ENCODE data around the gene LINGO4.
A peak's percentile ranks its signal among the peaks of the same experiment; 100 is the strongest.
"Not testable (repeated sequence)": the region's sequence is repeated elsewhere in the genome, so short reads cannot be mapped to it uniquely, and the experiment has no call there.

Gene LINGO4

DNA sequence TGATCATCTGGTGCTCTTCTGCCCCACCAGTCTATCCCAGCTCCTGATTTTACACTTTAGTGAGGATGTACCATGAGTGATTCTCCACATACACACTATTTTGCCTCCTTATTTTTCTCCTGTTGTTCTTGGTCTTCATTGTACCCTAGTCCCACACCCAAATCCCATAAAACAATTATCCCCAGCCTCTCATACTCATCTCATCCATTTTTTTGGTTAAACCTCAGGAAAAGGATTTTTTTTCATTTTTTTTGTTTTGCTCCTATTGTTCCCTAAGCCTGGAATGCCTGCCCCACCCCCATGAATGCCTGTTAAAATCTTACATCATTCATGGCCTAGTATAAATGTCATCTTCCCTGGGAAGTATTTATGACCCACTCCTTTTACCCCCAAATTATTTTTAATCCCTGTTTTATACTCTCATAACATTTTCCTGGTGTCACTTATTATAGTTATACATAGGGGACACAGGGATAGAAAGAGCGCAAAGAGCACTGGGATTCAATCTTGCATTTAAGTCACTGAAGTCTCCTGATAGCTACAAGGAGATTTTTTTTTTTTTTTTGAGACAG lies 4.9 kb upstream of the LINGO4 start:
- no peak for DNase-seq

DNA sequence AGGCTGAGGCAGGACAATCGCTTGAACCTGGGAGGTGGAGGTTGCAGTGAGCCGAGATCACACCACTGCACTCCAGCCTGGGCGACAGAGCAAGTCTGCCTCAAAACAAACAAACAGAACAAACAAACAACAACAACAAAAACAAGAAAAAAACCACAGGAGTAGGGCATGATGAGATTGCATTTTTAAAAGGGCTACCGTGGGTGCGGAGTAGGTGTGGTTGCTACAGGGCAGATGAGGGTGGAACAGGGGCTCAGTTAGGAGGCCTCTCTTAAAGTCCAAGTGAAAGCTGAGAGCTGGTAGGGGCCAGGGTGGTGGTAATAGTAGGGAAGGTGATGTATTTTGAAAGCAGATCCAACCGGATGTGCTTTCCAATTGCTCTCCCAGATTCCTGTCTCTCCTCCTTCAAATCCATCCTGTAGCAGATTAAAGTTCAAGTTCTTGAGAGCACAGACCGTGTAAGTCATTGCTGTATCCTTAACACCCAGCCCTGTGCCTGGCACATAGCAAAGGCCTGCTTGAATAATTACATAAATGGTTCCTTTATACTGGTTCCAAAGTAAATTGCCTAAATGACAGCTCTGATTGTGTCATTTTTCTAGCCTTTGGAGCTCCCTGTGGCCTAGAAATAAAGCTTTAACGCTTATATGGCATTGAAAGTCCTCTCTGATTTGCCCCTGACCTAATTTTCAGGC lies 4.2 kb upstream of the LINGO4 start:
- no peak for DNase-seq

DNA sequence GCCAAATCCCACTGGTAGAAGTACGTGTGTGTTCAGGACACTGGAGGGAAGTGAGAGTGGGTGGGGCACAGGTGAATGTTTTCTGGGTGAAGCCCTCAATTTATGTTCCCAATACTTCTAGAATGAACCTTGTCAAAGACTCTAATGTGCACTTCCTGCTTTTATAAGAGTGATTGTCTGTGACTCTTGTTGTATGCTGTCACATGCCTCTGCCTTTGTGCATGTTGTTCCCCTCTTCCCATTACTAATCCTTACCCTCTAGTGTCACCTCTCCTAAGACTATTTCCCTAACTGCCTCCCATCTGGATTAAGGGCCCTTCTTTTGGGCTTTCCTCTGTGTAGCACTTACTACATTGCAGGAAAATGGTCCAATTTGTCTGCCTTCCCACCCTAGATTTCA lies 2.5 kb upstream of the LINGO4 start:
- DNase-seq = no peak

DNA sequence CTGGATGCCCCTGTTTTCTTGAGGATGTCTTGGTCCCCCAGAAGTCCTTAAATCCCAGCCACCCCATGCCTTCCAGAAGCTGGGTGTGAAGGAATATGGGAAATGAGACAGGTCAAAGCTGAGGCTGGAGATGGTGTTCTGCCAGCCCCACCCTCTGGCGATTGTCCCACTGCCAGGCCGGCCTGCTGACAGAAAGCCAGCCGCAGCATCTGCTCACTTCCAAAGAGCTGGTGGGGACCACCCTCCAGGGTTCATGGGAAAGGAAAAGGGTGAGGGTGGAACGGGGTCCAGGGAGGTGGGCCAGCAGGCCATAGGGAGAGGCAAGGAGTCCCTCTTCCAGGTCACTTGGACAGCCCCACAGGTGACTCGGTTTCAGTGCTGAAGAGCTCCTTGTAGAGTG lies 1.9 kb upstream of the LINGO4 start:
- DNase-seq = no peak

DNA sequence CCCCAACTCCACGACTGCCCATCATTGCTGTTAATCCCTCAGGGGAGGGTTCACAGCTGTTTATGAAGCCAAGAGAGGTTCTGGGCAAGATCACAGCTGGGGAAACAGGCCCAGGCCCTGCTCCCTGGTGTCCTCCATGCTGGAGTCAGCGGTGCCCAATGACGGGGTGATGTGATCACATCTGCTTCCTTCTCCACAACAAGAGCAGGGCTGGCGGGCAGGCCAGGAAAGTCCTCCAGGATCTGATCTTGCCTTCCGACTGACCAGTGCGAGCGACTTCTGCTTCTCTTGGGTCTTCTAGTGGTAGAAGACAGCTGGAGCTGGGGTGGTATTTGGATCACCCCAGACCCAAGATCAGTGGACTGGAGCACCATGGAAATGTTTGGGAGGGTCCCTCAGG lies 951 bp upstream of the LINGO4 start:
- DNase-seq = no peak

DNA sequence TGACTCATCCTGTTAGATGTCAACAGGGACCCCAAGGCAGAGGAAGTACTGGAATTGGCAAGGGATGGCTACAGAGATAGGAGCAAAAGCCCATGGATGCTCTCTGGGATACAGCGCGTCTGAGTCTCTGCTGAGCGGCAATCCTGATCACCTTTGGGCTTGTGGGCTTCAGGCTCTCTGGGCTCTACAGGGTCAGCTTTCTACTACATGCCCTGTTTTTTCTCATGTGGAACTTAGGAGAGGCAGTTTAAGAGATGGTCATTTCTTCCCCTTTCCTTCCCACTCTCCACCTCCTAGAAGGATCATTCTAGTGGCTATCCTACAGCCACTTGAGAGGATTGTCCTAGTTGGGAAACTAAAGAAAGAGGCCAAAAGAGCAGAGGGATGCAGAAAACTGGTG lies 1.3 kb downstream of the LINGO4 start:
- no peak for DNase-seq

DNA sequence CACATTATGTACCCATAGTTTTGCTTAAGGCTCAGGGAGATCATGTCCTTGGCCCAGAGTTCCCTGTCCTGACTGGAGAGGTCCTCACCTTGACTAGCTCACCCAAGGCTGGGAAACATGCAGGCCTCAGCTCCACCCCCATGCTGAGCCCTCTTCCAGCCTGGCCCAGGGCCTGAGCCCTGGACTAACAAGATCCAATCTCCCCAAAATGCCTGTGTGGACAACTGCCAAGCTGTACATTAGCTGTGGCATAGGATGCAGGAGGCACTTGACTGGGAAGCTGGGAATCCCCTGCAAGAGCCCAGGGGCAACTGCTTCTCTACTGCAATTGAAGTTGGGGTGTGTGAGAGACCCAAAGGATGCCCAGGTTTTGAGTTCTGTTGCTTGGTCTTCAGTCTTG lies 2.1 kb downstream of the LINGO4 start:
- no peak for DNase-seq

DNA sequence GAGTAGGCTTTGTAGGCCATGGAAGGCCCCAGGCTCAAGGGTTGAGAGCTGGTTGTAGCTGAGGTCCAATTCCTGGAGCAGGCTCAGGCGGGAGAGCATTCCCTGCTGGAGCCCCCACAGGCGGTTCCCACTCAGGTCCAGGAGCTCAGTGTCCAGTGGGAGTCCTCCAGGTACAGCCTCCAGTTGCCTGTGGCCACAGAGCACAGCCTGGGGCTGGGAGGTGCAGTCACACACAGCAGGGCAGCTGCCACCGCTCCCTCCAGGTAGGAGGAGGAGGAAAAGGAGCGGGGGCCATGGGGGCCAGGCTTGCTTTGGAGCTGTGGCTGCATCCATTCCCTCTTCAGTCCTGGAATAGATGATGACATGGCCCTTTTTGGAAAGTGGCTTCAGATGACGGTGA lies 2.8 kb downstream of the LINGO4 start:
- DNase-seq = no peak

DNA sequence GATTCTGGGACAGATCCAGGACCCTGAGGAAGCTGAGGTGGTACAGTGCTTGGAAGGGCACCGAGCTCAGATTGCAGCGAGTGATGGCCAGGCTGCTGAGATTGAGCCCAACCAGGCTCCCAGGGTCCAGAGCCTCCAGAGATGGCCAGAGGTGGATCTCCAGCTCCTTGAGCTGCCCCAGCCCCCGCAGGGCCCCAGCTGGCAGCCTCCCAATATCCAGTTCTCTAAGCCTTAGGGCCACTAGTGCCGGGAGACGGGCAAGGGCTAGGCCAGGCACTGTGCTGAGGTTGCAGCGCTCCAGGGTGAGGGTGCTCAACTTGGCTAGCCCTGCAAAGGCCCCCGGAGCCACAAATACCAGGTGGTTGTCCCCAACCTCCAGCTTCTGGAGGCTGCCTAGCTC lies 3.4 kb downstream of the LINGO4 start:
- DNase-seq = no peak

DNA sequence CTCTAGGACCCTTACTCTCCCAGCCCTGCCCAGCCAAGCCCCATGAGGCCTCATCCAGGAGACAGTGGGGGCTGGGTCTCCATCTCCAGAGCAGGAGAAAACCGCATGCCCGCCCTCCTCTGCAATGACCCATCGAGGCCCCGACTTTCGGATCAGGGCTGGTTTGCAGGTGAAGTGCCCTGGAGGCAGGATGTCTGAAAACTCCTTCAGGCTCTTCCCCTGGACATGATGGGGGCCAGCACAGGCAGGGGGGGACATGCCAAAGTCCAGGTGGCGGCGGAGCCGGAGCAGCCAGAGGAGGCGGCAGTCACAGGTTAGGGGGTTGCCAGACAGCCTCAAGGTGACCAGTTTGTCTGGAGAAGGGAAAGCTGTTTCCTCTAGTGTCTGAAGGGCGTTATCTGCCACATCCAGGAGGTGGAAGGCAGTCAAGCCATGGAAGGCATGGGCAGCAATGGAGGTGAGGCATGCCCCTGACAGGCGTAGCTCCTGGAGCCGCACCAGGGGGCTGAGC lies 3.9 kb downstream of the LINGO4 start:
- no peak for DNase-seq

DNA sequence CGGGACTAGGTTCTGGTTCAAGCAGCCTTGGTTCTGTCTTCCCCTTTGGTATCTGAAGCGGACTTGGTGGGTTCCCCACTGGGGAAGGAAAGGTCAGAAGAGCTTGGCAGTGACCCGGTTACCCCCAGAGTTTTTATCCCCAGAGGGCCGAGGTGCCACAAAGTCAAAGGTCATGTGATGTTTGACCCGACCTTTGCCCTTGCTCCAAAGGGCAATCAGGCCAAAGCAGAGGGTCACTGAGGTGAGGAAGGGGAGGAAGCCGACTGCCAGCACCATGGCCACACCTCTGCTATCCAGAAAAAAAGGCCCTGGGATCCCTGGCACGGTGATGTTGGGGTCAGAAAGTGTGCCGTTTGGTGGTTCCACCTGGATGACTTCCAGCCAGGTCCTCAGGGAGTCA lies 4.4 kb downstream of the LINGO4 start:
- no peak for DNase-seq

DNA sequence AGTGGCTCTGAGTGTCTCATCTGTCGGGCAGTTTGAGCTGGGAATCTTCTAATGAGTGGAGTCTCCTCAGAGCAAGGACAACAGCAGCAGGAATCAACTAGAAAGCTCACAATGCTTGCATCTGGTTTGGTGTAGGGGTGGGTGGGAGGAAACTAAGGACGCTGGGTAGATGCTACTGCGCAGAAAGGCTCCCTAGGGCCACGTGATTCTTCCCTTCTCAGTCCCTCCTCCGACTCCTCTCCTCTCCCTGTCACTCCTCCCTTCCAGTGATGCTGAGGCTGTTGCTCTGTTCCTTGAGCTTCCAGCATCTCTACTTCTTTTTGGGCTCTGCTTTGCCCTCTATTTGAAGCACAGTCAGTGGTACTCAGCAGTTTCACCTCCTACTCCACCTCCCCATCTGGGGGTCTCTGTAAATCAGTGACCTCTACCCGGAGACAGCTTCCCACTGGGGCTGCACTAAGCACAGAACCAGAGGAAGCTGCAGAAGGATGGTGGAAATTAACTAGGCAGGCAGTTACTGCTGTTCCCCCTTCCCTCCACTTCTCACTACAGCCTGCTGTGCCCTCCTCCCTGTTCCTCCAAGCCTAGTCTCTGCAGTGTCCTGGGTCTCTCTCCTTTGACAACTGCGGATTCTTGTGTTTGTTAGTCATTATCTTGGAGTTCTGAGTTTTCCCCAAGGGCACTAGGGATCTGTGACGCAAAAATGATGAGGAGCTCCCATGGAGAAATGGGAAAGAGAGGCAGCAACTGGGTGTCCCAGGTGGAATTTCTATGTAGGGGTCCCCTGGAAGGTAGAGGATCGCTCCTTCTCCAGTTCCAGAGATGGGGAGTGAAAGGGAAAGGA lies 5.8 kb downstream of the LINGO4 start:
- DNase-seq = no peak

DNA sequence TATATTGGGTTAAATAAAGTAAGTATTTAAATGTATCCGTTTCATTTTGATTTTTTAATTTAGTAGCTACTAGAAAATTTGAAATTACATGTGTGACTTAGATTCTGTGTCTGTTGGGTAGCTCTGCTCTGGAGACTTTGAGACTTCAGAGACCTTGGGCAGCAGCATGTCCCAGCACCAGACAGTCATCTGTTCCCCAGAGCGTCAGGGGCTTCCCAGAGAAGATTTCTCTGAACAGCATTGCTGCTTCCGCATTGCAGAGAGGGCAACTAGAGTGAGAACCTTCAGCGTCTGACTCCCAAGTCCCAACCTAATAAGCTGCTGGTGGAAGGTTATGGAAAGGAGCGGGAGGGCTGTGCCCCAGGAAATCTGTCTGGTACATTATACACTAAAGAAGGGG lies 6.6 kb downstream of the LINGO4 start:
- DNase-seq = no peak

DNA sequence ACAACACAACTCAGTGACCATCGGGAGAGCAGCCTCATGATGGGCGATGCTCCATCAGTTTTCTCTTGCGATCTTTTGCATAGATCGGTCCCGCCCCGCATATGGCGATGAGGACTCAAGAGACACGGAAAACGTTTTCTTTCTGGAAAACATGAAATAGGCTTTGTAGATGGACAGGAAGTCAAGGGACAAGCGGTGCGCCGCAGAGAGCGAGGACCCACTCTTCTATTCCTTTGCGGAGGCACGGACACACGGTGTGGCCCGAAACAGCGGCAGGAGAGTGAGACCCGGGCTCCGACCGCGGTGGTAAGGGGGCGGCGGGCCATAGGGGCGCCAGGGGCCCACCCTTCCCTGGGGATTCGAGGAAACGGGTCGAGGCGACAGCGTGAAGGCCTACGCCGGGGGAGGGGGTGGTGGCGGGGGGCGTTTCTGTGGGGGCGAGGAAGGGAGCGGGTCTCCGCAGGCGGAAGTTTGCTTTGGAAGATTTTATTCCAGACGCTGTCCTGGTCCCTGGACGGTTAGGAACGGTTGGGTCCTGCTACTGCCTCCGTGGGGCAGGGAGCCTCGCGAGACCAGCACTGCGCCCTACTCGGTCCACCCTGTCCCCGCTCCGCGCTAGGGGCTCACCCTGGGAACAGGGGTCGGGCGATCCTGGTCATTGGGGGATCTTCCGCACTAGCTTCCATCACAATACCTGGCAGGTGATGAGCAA lies 14.1 kb downstream of the LINGO4 start:
- DNase-seq = no peak

DNA sequence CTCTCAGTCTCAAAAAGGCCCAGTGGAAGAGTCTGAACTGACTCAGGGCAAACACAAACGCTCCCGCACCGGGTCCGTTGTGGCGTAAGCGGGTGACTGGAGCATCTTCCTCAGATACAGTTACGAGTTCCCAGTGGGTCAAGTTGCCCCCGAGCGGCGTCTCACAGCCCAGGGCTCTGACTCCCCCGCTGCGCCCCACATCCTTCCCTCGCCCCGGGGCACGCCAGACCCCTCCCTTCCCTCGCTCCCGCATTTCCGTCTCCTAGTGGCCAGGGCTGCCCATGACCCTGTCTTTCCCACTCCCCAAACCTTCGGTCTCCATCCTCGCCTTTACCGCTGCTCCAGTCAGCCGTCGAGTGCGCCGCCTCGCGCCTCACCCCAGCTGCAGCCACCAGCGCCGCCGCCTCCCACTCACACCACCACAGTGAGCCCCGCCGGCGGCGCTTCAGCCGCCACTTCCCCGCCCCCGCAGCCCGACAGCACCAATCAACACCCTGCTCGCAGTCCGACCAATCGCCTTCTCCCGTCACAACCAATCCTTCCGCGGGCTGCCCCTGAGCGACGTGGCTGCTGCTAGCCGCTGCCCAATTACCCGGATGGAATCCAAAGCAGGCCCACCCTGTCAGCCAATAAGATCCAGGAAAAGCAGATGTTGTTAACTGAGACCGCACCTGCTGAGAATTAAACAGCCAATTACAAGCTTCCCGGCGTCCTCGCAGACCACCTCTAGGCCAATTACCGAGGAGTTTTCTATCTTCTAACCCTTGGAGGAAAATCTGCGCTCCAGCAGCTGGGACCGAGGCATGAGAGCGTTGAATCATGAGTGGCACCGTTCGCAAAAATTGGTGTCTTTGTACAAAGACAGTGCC lies 14.9 kb downstream of the LINGO4 start, which contains the start of gene TDRKH:
Gene TDRKH (minus strand): TSS at position 430 of the 869 bp plus-strand sequence. CDS start 7,478 bp downstream, outside the sequence.
- peak; percentile 99 for DNase-seq

DNA sequence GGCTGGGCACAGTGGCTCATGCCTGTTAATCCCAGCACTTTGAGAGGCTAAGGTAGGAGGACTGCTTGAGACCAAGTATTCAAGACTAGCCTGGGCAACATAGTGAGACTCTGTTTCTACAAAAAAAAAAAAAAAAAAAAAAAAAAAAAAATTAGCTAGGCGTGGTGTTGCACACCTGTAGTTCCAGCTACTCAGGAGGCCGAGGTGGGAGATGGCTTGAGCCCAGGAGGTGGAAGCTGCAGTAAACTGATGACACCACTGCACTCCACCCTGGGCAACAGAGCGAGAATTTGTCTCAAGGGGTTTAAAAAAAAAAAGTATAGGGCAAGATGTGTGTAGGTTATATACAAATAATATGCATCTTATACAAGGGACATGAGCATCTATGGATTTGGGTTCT lies 17.5 kb downstream of the LINGO4 start:
- DNase-seq = no peak

DNA sequence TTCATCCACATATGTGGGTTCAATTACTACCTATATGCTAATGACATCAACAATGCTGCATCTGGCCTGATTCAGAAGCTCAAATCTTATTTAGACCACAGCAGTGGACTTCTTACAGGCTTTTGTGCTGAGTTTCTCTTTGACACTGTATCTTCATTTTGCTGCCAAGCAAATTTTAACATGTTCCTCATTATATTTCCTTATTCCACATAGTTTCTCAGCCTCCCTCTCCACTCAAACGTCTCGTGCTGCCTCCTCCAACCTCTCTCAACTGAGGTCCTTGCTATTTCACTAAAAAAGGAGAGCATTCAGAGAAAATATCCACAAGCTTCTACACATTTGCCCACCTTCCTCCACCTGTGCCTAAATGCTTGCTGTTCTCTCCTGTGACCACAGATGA lies 21.4 kb downstream of the LINGO4 start:
- DNase-seq = no peak

DNA sequence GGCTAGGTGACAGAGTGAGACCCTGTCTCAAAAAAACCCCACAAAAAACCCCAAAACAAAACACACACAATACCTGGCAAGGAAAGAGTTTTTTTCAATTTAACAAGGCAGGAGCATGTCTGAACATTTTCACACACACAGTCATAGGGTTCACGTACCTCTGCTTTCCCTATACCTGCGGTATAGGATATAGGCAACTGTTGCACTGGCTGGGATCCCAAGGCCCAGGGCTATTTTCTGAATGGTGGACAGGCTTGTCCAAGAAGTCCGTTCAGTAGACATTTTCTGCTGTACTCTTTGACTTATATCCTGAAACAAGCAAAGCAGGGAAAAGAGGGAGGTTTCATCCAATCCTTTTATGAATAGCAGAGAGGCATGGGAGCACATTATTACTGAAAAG lies 22.5 kb downstream of the LINGO4 start:
- DNase-seq = no peak

DNA sequence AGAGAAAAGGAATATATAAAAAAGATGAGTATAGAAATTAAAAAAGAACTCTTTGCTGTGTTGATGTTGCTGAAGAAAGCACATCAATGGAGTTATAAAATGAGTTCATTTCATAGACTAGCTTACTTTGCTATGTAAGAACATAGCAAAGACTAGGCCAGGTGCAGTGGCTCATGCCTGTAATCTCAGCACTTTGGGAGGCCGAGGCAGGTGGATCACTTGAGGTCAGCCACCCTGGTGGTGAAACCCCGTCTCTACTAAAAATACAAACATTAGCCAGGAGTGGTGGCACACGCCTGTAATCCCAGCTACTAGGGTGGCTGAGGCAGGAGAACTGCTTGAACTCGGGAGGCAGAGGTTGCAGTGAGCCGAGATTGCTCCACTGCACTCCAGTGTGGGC lies 23.2 kb downstream of the LINGO4 start:
- DNase-seq = not testable (repeated sequence)

DNA sequence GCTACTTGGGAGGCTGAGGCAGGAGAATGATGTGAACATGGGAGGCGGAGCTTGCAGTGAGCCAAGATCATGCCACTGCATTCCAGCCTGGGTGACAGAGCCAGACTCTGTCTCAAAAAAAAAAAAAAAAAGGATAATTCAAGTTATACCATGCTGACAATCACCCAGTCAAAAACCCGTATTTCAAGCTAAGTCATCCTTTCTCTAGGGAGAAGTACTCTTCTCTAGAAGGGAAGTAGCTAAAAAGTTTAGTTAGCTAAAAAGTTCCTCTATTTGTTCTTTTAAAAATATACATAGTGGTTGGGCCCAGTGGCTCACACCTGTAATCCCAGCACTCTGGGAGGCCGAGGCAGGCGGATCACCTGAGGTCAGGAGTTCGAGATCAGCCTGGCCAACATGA lies 24.5 kb downstream of the LINGO4 start:
- not testable (repeated sequence) for DNase-seq

DNA sequence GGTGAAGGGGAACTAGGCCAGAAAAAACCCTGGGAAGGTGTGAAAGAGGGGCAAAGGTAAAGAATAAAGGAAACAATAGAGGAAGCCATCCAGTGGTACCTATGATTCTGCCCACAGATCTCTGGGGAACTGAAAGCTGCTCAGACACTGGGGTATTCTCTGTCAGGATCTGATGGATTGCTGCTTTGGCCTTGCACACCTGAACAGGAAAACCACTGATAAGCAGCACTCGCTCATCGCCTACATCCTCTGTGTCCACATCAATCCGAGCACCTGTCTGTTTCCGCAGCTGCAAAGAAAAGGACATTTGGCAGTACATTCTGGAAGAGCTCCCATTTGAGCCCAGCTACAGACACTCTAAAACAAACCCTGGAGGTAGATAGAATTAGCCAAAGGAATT lies 25.4 kb downstream of the LINGO4 start:
- DNase-seq = no peak

DNA sequence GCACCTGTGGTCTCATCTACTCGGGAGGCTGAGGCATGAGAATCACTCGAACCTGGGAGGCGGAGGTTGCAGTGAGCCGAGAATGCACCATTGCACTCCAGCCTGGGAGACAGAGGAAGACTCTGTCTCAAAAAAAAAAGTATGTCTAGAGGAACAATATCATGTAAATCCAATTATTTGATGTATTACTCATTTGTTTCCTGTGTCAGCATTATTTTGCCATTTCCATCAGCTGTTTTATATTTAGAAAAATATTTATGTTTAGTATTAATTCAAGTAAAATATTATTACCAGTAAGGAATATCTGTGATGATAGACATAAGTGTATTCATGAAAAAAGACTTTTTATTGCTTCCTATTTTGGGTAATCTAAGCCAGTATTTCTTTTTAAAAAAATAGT lies 27.9 kb downstream of the LINGO4 start:
- no peak for DNase-seq
